DMS53 (cell line): ENCODE results near the gene TAS2R3.
"Not testable (repeated sequence)": the region's sequence is repeated elsewhere in the genome, so short reads cannot be mapped to it uniquely, and the experiment has no call there.

Experiments
- DNase-seq: peaks from one replicate; lab custom pipeline; 2025; lab: John Stamatoyannopoulos, UW

The TAS2R3 gene, protein sequence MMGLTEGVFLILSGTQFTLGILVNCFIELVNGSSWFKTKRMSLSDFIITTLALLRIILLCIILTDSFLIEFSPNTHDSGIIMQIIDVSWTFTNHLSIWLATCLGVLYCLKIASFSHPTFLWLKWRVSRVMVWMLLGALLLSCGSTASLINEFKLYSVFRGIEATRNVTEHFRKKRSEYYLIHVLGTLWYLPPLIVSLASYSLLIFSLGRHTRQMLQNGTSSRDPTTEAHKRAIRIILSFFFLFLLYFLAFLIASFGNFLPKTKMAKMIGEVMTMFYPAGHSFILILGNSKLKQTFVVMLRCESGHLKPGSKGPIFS

GRCh38 chr7:141763797-141764196, at the start of gene TAS2R3:
TSS of gene TAS2R3 (plus strand) at chr7:141764097. CDS start at chr7:141764159, 62 bp downstream.
- no peak for DNase-seq

DNA sequence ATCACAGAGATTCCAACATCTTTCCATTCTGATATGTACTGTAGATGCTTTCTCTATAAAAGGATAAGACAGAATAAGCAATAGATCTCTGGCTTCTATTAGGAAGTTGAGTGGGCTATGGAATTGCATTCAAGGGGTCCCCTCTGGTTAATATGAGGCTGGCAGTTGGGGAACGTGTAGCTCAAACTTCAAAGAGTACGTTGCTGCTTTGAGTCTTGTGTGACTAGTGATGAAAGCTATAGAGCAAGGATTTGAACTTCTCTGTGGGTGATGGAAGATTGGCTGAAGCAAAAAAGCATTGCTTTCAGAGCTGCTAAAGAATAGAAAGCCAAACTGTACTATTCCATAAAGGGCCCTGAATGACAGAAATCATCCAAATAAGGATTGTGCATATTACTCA, 49.3 kb upstream of the TAS2R3 start:
- no peak for DNase-seq

GRCh38 chr7:141715018-141715417, 48.9 kb upstream of the TAS2R3 start:
- DNase-seq, result no peak

GRCh38 chr7:141715794-141716689, 47.9 kb upstream of the TAS2R3 start:
- no peak for DNase-seq

- DNase-seq, result no peak
Observed at GRCh38 chr7:141717450-141717849, 46.4 kb upstream of the TAS2R3 start.

DNA sequence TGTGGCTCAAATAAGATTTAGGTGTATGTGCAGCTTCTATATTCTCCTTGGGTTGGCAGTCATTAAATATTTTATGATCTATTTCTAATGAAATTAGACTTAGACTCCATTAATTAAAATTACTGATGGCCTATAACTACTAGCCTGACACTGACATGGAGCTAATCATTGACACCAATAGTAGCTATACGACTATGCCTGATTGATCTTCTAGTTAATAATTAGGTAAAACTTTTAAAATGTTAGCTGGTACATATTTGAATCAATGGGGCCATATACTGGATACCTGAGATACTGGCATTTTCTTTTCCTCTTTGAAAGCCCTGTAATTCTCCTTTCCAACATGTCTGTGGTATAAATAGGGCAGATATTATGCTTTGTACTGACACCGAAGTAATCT, 41.4 kb upstream of the TAS2R3 start:
- no peak for DNase-seq

- DNase-seq, result no peak
Observed at GRCh38 chr7:141729020-141729419, 34.9 kb upstream of the TAS2R3 start.

DNA sequence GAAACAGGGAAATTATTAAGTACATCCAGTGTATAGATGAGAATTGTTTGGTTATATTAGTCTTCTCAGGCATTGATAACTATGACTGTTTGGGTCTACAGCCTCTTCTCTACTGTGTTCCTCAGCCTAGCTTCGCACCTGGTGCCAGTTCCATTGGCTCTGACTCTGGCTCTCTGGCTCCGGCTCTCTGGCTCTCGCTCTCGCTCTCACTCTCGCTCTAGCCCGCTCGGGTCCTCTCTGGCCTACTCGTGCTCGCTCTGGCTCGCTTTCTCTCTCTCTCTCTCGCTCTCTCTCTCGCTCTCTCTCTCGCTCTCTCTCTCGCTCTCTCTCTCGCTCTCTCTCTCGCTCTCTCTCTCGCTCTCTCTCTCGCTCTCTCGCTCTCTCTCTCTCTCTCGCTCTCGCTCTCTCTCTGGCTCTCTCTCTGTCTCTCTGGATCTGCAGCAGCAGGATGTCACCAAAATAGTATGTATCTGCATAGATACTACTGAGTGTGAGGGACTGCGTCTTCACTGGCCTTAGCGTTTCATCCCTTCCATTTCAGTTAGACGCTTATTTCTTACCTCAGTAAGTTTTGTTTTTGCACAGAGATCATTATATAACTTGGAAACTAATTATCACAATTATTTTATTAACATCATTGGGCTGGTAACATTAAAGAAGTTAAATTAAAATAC, 32.3 kb upstream of the TAS2R3 start:
- no peak for DNase-seq

DNA sequence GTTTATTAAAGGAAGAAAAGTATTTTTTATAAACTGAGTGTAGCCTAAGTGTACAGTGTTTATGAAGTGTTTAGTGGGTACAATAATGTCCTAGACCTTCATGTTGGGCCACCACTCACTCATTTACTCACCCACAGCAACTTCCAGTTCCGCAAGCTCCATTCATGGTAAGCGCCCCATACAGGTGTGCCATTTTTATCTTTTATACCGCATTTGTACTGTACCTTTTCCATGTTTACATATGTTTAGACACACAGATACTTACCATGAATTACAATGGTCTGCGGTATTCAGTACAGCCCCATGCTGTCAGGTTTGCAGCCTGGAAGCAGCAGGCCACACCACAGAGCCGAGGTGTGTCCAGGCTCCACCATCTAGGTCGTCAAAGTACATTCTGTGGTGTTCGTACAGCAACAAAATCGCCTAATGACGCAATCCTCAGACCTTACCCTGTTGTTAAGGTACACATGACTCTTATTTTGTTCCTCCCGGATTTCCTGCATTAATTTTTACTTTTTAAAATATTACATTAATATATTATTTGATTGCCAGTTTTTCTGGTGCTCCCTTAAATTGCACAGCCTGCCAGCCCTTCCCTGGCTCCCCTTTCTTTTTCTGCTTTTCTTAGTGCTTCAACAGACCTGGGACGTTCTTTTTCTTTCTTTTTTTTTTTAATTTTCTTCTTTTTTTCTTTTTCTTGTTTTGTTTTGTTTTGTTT, 26.6 kb upstream of the TAS2R3 start:
- peak; percentile 81 for DNase-seq

GRCh38 chr7:141737836-141738591, 25.9 kb upstream of the TAS2R3 start, which contains the start of gene SSBP1:
TSS of gene SSBP1 (plus strand) at chr7:141738358. CDS start at chr7:141739167, 809 bp downstream.
- DNase-seq, result peak; percentile 99

GRCh38 chr7:141738592-141739013, 25.3 kb upstream of the TAS2R3 start:
- no peak for DNase-seq

DNA sequence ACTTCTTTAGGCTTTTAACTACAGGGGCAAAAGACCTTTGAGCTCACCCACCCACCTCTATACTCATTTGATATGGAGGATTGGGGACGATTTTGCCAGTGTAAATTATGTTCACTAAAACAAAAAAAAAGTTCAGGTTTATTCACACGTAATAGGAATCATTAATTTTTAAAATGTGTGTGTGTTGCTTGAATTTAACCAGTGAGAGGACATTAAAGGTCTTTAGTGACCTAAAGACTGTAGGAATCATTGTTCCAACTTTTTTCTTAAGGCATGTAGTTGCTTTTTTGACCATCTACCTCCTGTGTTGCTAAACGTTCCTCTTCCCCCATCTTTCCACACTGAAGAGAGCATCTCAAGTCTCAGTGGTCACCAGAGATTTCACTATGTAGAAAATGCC, 24.6 kb upstream of the TAS2R3 start:
- no peak for DNase-seq

DNA sequence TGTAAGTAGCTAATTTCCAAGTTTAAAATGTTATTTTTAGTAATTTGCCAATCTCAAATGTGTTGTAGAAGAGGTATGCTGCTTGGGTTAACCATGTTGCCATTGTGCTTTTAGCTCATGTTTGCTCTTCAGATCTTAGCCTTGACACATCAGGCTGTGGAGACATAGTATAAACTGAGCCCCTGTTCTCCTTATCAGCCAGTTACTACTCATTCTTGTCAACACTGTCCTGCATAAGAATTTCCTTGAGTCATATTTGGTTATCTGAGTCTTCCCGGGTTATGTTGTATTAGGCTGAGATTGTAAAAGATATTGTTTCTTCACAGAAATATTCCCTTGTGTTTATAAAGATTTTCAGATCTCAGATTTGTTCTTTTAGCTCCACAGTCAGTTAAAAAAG, 21.7 kb upstream of the TAS2R3 start:
- DNase-seq, result no peak

DNA sequence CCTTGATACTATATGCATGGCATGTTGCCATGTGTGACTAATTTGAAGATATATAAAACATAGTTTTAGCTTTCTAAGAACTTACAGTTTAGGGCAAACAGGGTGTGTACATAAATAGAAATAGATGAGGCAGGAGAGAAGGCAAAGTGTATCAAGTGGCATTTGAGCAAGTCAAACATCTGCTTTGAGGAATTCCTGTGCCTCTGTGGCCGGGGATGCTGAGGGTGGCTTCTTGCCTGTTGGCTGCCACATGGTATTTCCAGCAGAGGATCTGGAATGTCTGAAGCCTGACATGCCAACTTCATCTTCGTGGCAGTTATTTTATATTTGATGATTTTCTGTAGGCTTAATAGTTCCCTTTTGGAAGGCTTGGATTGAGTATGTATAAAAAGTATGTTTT, 19.8 kb upstream of the TAS2R3 start:
- no peak for DNase-seq

- DNase-seq, result no peak
Observed at GRCh38 chr7:141748396-141748795, 15.5 kb upstream of the TAS2R3 start.

- DNase-seq, result peak; percentile 36
Observed at GRCh38 chr7:141751904-141752303, 12.0 kb upstream of the TAS2R3 start.

- DNase-seq, result peak; percentile 64
Observed at GRCh38 chr7:141752634-141753033, 11.3 kb upstream of the TAS2R3 start.

GRCh38 chr7:141754939-141755338, 9.0 kb upstream of the TAS2R3 start:
- DNase-seq, result peak; percentile 66

DNA sequence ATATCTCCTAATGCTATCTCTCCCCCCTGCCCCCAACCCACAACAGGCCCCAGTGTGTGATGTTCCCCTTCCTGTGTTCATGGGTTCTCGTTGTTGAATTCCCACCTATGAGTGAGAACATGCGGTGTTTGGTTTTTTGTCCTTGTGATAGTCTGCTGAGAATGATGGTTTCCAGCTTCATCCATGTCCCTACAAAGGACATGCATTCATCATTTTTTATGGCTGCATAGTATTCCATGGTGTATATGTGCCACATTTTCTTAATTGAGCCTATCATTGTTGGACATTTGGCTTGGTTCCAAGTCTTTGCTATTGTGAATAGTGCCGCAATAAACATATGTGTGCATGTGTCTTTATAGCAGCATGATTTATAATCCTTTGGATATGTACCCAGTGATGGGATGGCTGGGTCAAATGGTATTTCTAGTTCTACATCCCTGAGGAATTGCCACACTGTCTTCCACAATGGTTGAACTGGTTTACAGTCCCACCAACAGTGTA, 6.2 kb downstream of the TAS2R3 start:
- DNase-seq, result not testable (repeated sequence)

DNA sequence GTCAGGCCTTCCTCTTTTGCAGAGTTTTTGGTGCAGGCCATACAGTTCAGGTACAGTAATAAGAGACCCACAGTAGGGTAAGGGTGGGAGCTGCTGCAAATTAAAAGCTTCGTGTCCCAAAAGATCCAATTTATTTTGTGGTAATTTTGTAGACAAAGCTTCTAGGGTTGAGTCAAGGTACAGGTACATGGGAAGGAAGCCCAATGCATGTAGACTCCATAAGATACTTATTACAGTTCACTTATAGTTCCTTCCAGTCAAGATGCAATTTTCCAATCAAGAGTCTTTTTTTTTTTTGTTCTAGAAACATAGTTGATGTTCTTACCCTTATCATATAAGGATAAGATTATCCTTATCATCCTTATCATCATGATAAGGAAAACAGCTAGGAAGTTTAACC, 12.5 kb downstream of the TAS2R3 start, which contains the start of gene TAS2R4:
Gene TAS2R4 (plus strand): TSS at position 301 of the 400 bp plus-strand sequence. CDS start 1,815 bp downstream, outside the sequence.
- DNase-seq, result no peak
